HepG2 (cell line): Measurements from ENCODE around the gene BICDL2. TPM values are rescaled to one million over a fixed set of nuclear protein-coding genes. Genes with fewer than 3 reads are reported as not detected.
A peak's percentile ranks its signal among the peaks of the same experiment; 100 is the strongest.

Source experiments
- ATAC-seq: fragments of 200-7000 bp; cut with Tn5 transposase; 3 replicates; pipeline ENCODE4 v1.9.1; 2020; ENCODE audit warnings: mild to moderate bottlenecking, moderate library complexity
- BruUV-seq: library from RNA; stranded (reverse); fragments of 400-500 nt; replicated peaks from 2 replicates; lab custom pipeline; 2021; lab: Mats Ljungman, UMichigan
- CTCF ChIA-PET: fragments of 300-600 bp; formaldehyde crosslinking; extraction: SDS; loops from one replicate; lab custom pipeline; 2021; ENCODE audit warnings: low total read pairs, inconsistent platforms, low intra/inter-chr PET ratio; lab: Yijun Ruan, JAX
- POLR2A ChIA-PET: fragments of 350-600 bp; sonication (Branson Sonifier 250); formaldehyde crosslinking; loops from one replicate; lab custom pipeline; 2020; ENCODE audit warnings: antibody characterized with exemption, inconsistent platforms; lab: Yijun Ruan, JAX
- DNase-seq: peaks from one replicate; pipeline ENCODE4 v3.0.0-alpha.2; 2015; ENCODE audit warnings: low spot score
- FAIRE-seq: peaks from 3 replicates; lab custom pipeline; 2011; peaks lifted over from hg19 to GRCh38; lab: Jason Lieb, UNC
- H2AFZ ChIP-seq: one replicate; pipeline ENCODE4 v1.6.1; 2011; ENCODE audit warnings: low read length, inconsistent platforms
- H3K27ac ChIP-seq: fragments of 300-600 bp; 3 replicates; pipeline ENCODE4 v1.8.0; 2011; ENCODE audit warnings: mixed run types, mild to moderate bottlenecking, mixed read lengths, low read length, inconsistent platforms; ENCODE audit not compliant: insufficient read depth; ENCODE audit errors: extremely low read length
- H3K27me3 ChIP-seq, 2 experiments: fragments of 200-600 bp in 1 of 2; 2 replicates in 1 of 2; 3 replicates in 1 of 2; pipeline versions ENCODE4 v1.6.0 to v1.8.0; 2011; ENCODE audit warnings: low read length in 2 of 2, mild to moderate bottlenecking in 2 of 2, moderate library complexity in 2 of 2, inconsistent platforms in 1 of 2; ENCODE audit not compliant: insufficient read depth in 2 of 2, control insufficient read depth in 1 of 2
- H3K36me3 ChIP-seq, 2 experiments: fragments of 200-600 bp in 1 of 2; replicated peaks in 1 of 2; 2 replicates in 1 of 2; 3 replicates in 1 of 2; pipeline versions ENCODE4 v1.5.1 to v1.8.0; 2011; ENCODE audit warnings: low read length in 2 of 2, inconsistent platforms in 1 of 2; ENCODE audit not compliant: insufficient read depth in 2 of 2, control insufficient read depth in 1 of 2
- H3K4me1 ChIP-seq: 2 replicates; pipeline ENCODE4 v1.5.1; 2012; ENCODE audit warnings: low read length, inconsistent platforms; ENCODE audit not compliant: insufficient read depth
- H3K4me2 ChIP-seq: 2 replicates; pipeline ENCODE4 v1.6.0; 2011; ENCODE audit warnings: low read depth, low read length, inconsistent platforms
- H3K4me3 ChIP-seq, 3 experiments: fragments of 200-600 bp in 1 of 3; sonication (generic), shearing (Covaris generic) in 1 of 3; replicated peaks in 1 of 3; 2 replicates each; pipeline ENCODE4 v1.5.1; 2011 to 2016; ENCODE audit warnings: low read length in 3 of 3, inconsistent platforms in 2 of 3, low read depth in 2 of 3, mild to moderate bottlenecking in 2 of 3, control low read depth in 1 of 3, mixed read lengths in 1 of 3; ENCODE audit not compliant: insufficient read depth in 1 of 3
- H3K79me2 ChIP-seq: one replicate; pipeline ENCODE4 v1.6.1; 2011; ENCODE audit warnings: low read length, inconsistent platforms; ENCODE audit not compliant: insufficient read depth
- H3K9ac ChIP-seq: 2 replicates; pipeline ENCODE4 v1.6.0; 2011; ENCODE audit warnings: mild to moderate bottlenecking, low read depth, low read length, inconsistent platforms; ENCODE audit not compliant: insufficient read depth
- H3K9me3 ChIP-seq: 2 replicates; pipeline ENCODE4 v1.5.1; 2012; ENCODE audit warnings: mild to moderate bottlenecking, low read length
- H4K20me1 ChIP-seq: 2 replicates; pipeline ENCODE4 v1.6.0; 2011; ENCODE audit warnings: inconsistent platforms, mild to moderate bottlenecking, low read length, moderate library complexity; ENCODE audit not compliant: insufficient read depth
- FOXA1 ChIP-seq, 2 experiments: fragments of 450-650 bp in 1 of 2; sonication (generic) in 1 of 2; formaldehyde crosslinking in 1 of 2; IDR thresholded peaks; 2 replicates each; pipeline versions ENCODE4 v1.4.0 to v1.6.1; 2016 to 2020; ENCODE audit warnings: missing genetic modification reagents in 1 of 2
- KDM1A ChIP-seq: IDR thresholded peaks from 2 replicates; pipeline ENCODE4 v1.6.1; 2016; ENCODE audit warnings: missing compliant biosample characterization
- MAZ ChIP-seq, 2 experiments: sonication (generic) in 1 of 2; formaldehyde crosslinking in 1 of 2; IDR thresholded peaks; 2 replicates each; pipeline versions ENCODE4 v1.5.0 to v1.6.1; 2012 to 2020; ENCODE audit warnings: low read depth in 2 of 2, mild to moderate bottlenecking in 2 of 2, borderline replicate concordance in 1 of 2, improper control_type of control experiment in 1 of 2, low read length in 1 of 2, missing genetic modification reagents in 1 of 2, moderate library complexity in 1 of 2
- MEIS2 ChIP-seq: sonication (generic); formaldehyde crosslinking; IDR thresholded peaks from 2 replicates; pipeline ENCODE4 v1.9.0; 2021; ENCODE audit warnings: mild to moderate bottlenecking, missing genetic modification reagents
- RARA ChIP-seq: IDR thresholded peaks from 2 replicates; pipeline ENCODE4 v1.6.1; 2016; ENCODE audit warnings: missing genetic modification reagents, missing compliant biosample characterization
- SMARCC2 ChIP-seq: fragments of 450-650 bp; IDR thresholded peaks from 2 replicates; pipeline ENCODE4 v1.6.1; 2017; ENCODE audit warnings: antibody characterized with exemption, mild to moderate bottlenecking
- SNAPC2 ChIP-seq: sonication (generic); formaldehyde crosslinking; IDR thresholded peaks from 2 replicates; pipeline ENCODE4 v1.8.1; 2022; ENCODE audit warnings: mild to moderate bottlenecking, missing genetic modification reagents
- ZC3H13 ChIP-seq: sonication (generic); formaldehyde crosslinking; IDR thresholded peaks from 2 replicates; pipeline ENCODE4 v1.8.1; 2023; ENCODE audit warnings: mild to moderate bottlenecking, missing genetic modification reagents, moderate library complexity
- ZNF333 ChIP-seq: sonication (generic); formaldehyde crosslinking; IDR thresholded peaks from 2 replicates; pipeline ENCODE4 v1.4.0; 2020; ENCODE audit warnings: mild to moderate bottlenecking, missing genetic modification reagents, borderline replicate concordance
- ZNF431 ChIP-seq: sonication (generic); formaldehyde crosslinking; IDR thresholded peaks from 2 replicates; pipeline ENCODE4 v1.9.0; 2022; ENCODE audit warnings: missing genetic modification reagents, low read depth, mild to moderate bottlenecking, borderline replicate concordance
- ZNF605 ChIP-seq: sonication (generic); formaldehyde crosslinking; IDR thresholded peaks from 2 replicates; pipeline ENCODE4 v1.8.0; 2022; ENCODE audit warnings: mild to moderate bottlenecking, missing genetic modification reagents
- ZUFSP ChIP-seq: sonication (generic); formaldehyde crosslinking; IDR thresholded peaks from 2 replicates; pipeline ENCODE4 v1.9.0; 2021; ENCODE audit warnings: missing genetic modification reagents, mild to moderate bottlenecking, borderline replicate concordance
- ZZZ3 ChIP-seq: sonication (generic); formaldehyde crosslinking; IDR thresholded peaks from 2 replicates; pipeline ENCODE4 v1.4.0; 2020; ENCODE audit warnings: missing genetic modification reagents, mild to moderate bottlenecking, borderline replicate concordance
- WGBS: methylation state at CpG from one replicate; pipeline ENCODE4 v1.1.6; 2017; ENCODE audit warnings: low lambda C conversion rate; 5-methylcytosine and 5-hydroxymethylcytosine counted together
- in situ Hi-C: cut with HindIII; loops from 2 replicates; pipeline ENCODE4 v1.10.0; 2017; ENCODE audit warnings: low pct_unique_long_range_greater_than_20kb; ENCODE audit not compliant: extremely low pct_ligation_motif_present
- intact Hi-C: fragments of 100-400 bp; cut with micrococcal nuclease; formaldehyde crosslinking; loops from one replicate; pipeline ENCODE4 v1.10.0; 2022; ENCODE audit not compliant: unreplicated experiment
- polyA plus RNA-seq, 8 experiments: library from polyadenylated mRNA; depleted of rRNA in 3 of 8; stranded (reverse) in 7 of 8; unstranded in 1 of 8; fragments of >200 nt; fragmentation: Illumina TruSeq in 4 of 8; extraction: Trizol in 4 of 8; gene quantifications; 2 replicates each; pipeline versions ENCODE4 v1.2.1 to v1.2.3, GENCODE V29; 2011 to 2016; ENCODE audit warnings: low read depth in 4 of 8, missing spikeins in 1 of 8, mixed read lengths in 1 of 8; ENCODE audit not compliant: insufficient read depth in 1 of 8
- total RNA-seq, 5 experiments: library from RNA; depleted of rRNA; stranded (reverse); fragments of >200 nt; fragmentation: Illumina TruSeq; extraction: Trizol; gene quantifications; 2 replicates each; pipeline ENCODE4 v1.2.3, GENCODE V29; 2016; ENCODE audit warnings: low read depth in 1 of 5
- TF ChIP-seq, protein P1 (sequence below): sonication (generic); formaldehyde crosslinking; IDR thresholded peaks from 2 replicates; pipeline ENCODE4 v1.4.0; 2020; ENCODE audit warnings: low read depth, missing genetic modification reagents

BICDL2 gene
- total and polyA plus RNA-seq, 2 of the 13 experiments (the other 11 are each of a cell fraction or from before 2014, with no cell fraction given), result 0.12 TPM; not detected in 1

DNA sequence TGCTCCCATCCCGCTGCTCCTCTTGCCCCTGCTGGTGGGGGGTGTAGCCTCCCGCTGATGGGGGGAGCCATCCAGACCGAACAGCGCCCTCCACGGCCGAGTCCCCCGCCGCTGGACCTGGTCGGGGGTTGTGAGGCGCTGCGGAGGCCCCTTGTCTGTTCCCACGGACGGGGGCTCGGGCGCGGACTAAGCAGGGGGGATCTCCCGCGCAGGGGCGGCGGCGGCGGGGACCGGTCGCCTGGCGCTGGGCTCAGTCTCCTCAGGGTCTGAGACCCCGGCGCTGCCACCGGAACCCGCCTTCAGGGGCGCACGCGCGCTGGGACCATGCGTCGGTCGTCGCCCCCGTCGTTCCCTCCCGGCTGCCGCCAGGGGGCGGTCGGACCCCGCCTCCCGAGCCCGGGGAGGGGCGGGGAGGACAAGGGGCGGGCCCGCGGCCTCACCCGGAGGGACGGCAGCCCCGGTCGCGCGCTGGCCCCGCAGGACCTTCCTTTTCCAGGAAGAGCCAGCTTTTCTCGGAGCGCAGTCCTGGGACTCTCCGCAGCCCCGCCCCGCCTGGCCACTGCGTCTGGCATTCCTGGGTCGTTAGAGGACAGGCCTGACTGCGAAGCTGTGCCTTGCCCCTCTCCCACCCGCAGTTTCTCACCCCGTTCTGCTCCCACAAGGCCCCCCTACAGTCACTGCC, 22.4 kb upstream of the BICDL2 start (continued):
- TF ChIP-seq, protein P1, sequence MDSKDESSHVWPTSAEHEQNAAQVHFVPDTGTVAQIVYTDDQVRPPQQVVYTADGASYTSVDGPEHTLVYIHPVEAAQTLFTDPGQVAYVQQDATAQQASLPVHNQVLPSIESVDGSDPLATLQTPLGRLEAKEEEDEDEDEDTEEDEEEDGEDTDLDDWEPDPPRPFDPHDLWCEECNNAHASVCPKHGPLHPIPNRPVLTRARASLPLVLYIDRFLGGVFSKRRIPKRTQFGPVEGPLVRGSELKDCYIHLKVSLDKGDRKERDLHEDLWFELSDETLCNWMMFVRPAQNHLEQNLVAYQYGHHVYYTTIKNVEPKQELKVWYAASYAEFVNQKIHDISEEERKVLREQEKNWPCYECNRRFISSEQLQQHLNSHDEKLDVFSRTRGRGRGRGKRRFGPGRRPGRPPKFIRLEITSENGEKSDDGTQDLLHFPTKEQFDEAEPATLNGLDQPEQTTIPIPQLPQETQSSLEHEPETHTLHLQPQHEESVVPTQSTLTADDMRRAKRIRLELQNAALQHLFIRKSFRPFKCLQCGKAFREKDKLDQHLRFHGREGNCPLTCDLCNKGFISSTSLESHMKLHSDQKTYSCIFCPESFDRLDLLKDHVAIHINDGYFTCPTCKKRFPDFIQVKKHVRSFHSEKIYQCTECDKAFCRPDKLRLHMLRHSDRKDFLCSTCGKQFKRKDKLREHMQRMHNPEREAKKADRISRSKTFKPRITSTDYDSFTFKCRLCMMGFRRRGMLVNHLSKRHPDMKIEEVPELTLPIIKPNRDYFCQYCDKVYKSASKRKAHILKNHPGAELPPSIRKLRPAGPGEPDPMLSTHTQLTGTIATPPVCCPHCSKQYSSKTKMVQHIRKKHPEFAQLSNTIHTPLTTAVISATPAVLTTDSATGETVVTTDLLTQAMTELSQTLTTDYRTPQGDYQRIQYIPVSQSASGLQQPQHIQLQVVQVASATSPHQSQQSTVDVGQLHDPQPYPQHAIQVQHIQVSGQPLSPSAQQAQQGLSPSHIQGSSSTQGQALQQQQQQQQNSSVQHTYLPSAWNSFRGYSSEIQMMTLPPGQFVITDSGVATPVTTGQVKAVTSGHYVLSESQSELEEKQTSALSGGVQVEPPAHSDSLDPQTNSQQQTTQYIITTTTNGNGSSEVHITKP (CRISPR knock-in tag), result no peak
- peak; percentile 66; the same call in 1 of the 2 replicates for TF ChIP-seq ZC3H13 (CRISPR knock-in tag)
- TF ChIP-seq SMARCC2, result no peak
- no peak for TF ChIP-seq ZNF333 (CRISPR knock-in tag)
- TF ChIP-seq, all 625 proteins: peak for 192

DNA sequence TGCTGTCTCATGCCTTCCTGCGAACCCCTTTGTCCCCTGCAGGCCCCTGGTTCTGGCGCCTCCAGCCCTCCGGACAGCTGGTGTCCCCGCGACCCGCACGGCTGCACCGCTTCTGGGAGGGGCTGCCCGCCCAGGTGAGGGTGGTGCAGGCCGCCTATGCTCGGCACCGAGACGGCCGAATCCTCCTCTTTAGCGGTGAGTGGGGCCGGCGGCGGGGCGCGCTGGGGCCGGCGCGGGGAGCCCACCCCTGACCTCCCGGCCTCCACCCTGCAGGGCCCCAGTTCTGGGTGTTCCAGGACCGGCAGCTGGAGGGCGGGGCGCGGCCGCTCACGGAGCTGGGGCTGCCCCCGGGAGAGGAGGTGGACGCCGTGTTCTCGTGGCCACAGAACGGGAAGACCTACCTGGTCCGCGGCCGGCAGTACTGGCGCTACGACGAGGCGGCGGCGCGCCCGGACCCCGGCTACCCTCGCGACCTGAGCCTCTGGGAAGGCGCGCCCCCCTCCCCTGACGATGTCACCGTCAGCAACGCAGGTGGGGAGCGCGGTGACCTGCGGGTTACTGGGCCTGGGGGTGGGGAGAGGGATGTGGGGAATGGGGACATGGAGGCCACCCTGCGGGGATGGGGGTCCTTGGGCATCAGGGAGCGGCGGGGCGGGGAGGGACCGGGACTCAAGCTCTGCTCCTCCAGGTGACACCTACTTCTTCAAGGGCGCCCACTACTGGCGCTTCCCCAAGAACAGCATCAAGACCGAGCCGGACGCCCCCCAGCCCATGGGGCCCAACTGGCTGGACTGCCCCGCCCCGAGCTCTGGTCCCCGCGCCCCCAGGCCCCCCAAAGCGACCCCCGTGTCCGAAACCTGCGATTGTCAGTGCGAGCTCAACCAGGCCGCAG, 21.6 kb upstream of the BICDL2 start:
- BruUV-seq, result no TSS peak
- Histone ChIP-seq H3K36me3 (no peaks in the 10 kb centered on the region), H3K4me1 (peaks cover 14% of the 10 kb centered on the region), H3K9ac (peak overlapping the region; percentile 81), H3K27me3 (no peaks in the 10 kb centered on the region), H3K4me2 (peak overlapping the region; percentile 99), H3K79me2 (no peaks in the 10 kb centered on the region), H3K9me3 (no peaks in the 10 kb centered on the region), H3K27ac (no peak overlapping the region), H4K20me1 (no peaks in the 10 kb centered on the region), H2AFZ (no peak overlapping the region), H3K4me3 (peak overlapping the region; percentile 74 to 91 (median 90))
- POLR2A ChIA-PET, result interaction anchor here (1.0 to 3.0 kb wide), 13 partner anchors 9 to 71 kb away, joined by 3 to 30 read pairs (median 3); partner anchors contain the start of genes HCFC1R1, THOC6, TNFRSF12A and ZNF205
- intact Hi-C loops, result loop anchor here (1.0 to 2.0 kb wide), 3 partner anchors 29 to 70 kb away; no protein-coding TSS in a partner anchor
- FAIRE-seq (no peak), ATAC-seq (peak; percentile 12), DNase-seq (peak; percentile 36)
- in situ Hi-C loops, result no loop called here
- CTCF ChIA-PET, result interaction anchor here (1.2 to 1.6 kb wide), 3 partner anchors 29 to 43 kb away, joined by 5 to 8 read pairs (median 7); no protein-coding TSS in a partner anchor
- WGBS, result 35% methylated on average over 4 of the region's 77 CpGs
- TF ChIP-seq MEIS2 (CRISPR knock-in tag) (no peak), ZNF431 (CRISPR knock-in tag) (no peak), FOXA1 (IDR thresholded peaks at IDR 0.05) (no peak), FOXA1 (CRISPR knock-in tag; IDR thresholded peaks at IDR 0.05) (no peak), ZNF605 (CRISPR knock-in tag) (no peak), SNAPC2 (CRISPR knock-in tag) (no peak), ZZZ3 (no peak), MAZ (IDR thresholded peaks at IDR 0.05; ENCODE audit: borderline replicate concordance, low read depth, low read length) (0 out of 2 replicates have a peak, but pooled peaks have one; percentile 2), MAZ (CRISPR knock-in tag; IDR thresholded peaks at IDR 0.05; ENCODE audit: low read depth) (no peak), ZUFSP (CRISPR knock-in tag) (no peak), RARA (CRISPR knock-in tag) (no peak), KDM1A (CRISPR knock-in tag) (no peak)
